WTC11 (cell line): ENCODE measurements around the gene MED22. TPM values are rescaled to one million over a fixed set of nuclear protein-coding genes. Genes with fewer than 3 reads are reported as not detected.

Source experiments
- ATAC-seq: fragments of 200-7000 bp; cut with Tn5 transposase; 2 replicates; pipeline ENCODE4 v1.10.0; 2021; ENCODE audit warnings: mild to moderate bottlenecking, moderate library complexity
- CTCF ChIA-PET: fragments of 300-600 bp; sonication (Branson Sonifier 250); formaldehyde crosslinking; loops from one replicate; lab custom pipeline; 2021; ENCODE audit warnings: antibody characterized with exemption; lab: Charles Lee
- POLR2A ChIA-PET: fragments of 350-600 bp; sonication (Branson Sonifier 250); formaldehyde crosslinking; loops from one replicate; lab custom pipeline; 2021; ENCODE audit warnings: antibody characterized with exemption; lab: Charles Lee
- DNase-seq: peaks from one replicate; pipeline ENCODE4 v3.0.0; 2021; ENCODE audit warnings: low spot score
- H3K27ac Mint-ChIP-seq: 2 replicates; pipeline ENCODE4 v1.8.0; 2021; ENCODE audit warnings: mixed read lengths
- H3K27me3 Mint-ChIP-seq: 2 replicates; pipeline ENCODE4 v1.8.0; 2021; ENCODE audit warnings: low read depth, mild to moderate bottlenecking, moderate library complexity, mixed read lengths
- H3K36me3 Mint-ChIP-seq: 2 replicates; pipeline ENCODE4 v1.8.0; 2021; ENCODE audit warnings: mixed read lengths
- H3K4me1 Mint-ChIP-seq: 2 replicates; pipeline ENCODE4 v1.8.0; 2022; ENCODE audit warnings: mixed read lengths
- H3K4me3 Mint-ChIP-seq: 2 replicates; pipeline ENCODE4 v1.8.0; 2021; ENCODE audit warnings: mild to moderate bottlenecking, moderate library complexity, mixed read lengths
- H3K9me3 Mint-ChIP-seq: 2 replicates; pipeline ENCODE4 v1.8.0; 2021; ENCODE audit warnings: mixed read lengths
- ELF4 ChIP-seq: sonication (generic); formaldehyde crosslinking; IDR thresholded peaks from 2 replicates; pipeline ENCODE4 v1.8.1; 2022; ENCODE audit warnings: low read depth, mild to moderate bottlenecking, moderate library complexity, missing genetic modification reagents
- ESRRA ChIP-seq: sonication (generic); formaldehyde crosslinking; IDR thresholded peaks from 2 replicates; pipeline ENCODE4 v1.8.1; 2022; ENCODE audit warnings: mild to moderate bottlenecking, missing genetic modification reagents, borderline replicate concordance
- FOXJ3 ChIP-seq: sonication (generic); formaldehyde crosslinking; IDR thresholded peaks from 2 replicates; pipeline ENCODE4 v1.9.0; 2021; ENCODE audit warnings: missing genetic modification reagents, mild to moderate bottlenecking, borderline replicate concordance
- FOXK1 ChIP-seq: sonication (generic); formaldehyde crosslinking; IDR thresholded peaks from 2 replicates; pipeline ENCODE4 v1.8.0; 2022; ENCODE audit warnings: mild to moderate bottlenecking, moderate library complexity, missing genetic modification reagents
- FOXP4 ChIP-seq: sonication (generic); formaldehyde crosslinking; IDR thresholded peaks from 2 replicates; pipeline ENCODE4 v1.8.0; 2022; ENCODE audit warnings: mild to moderate bottlenecking, missing genetic modification reagents
- NFYB ChIP-seq: sonication (generic); formaldehyde crosslinking; conservative IDR thresholded peaks from 2 replicates; pipeline ENCODE4 v1.8.0; 2022; ENCODE audit warnings: low read depth, missing genetic modification reagents
- NR2C2 ChIP-seq: sonication (generic); formaldehyde crosslinking; IDR thresholded peaks from 2 replicates; pipeline ENCODE4 v1.8.0; 2022; ENCODE audit warnings: mild to moderate bottlenecking, missing genetic modification reagents
- TEAD1 ChIP-seq: sonication (generic); formaldehyde crosslinking; IDR thresholded peaks from 2 replicates; pipeline ENCODE4 v1.8.0; 2022; ENCODE audit warnings: mild to moderate bottlenecking, missing genetic modification reagents
- TEAD4 ChIP-seq: sonication (generic); formaldehyde crosslinking; IDR thresholded peaks from 2 replicates; pipeline ENCODE4 v1.8.0; 2022; ENCODE audit warnings: mild to moderate bottlenecking, missing genetic modification reagents
- ZMAT4 ChIP-seq: fragments of 250-450 bp; sonication (Bioruptor Pico); IDR thresholded peaks from 2 replicates; pipeline ENCODE4 v1.9.0; 2021; ENCODE audit warnings: mild to moderate bottlenecking
- ZNF121 ChIP-seq: sonication (generic); formaldehyde crosslinking; IDR thresholded peaks from 2 replicates; pipeline ENCODE4 v1.8.0; 2023; ENCODE audit warnings: missing genetic modification reagents
- ZNF232 ChIP-seq: sonication (generic); formaldehyde crosslinking; IDR thresholded peaks from 2 replicates; pipeline ENCODE4 v1.8.0; 2022; ENCODE audit warnings: mild to moderate bottlenecking, missing genetic modification reagents
- ZNF317 ChIP-seq: sonication (generic); formaldehyde crosslinking; IDR thresholded peaks from 2 replicates; pipeline ENCODE4 v1.8.1; 2023; ENCODE audit warnings: low read depth, mild to moderate bottlenecking, moderate library complexity, missing genetic modification reagents, borderline replicate concordance
- ZNF396 ChIP-seq: fragments of 250-450 bp; sonication (Bioruptor Pico); IDR thresholded peaks from 2 replicates; pipeline ENCODE4 v1.8.0; 2021; ENCODE audit warnings: mild to moderate bottlenecking, moderate library complexity, borderline replicate concordance
- total RNA-seq: library from RNA; stranded (reverse); gene quantifications from 3 replicates; pipeline ENCODE4 v1.2.3, GENCODE V29; 2021
- TF ChIP-seq, protein P1 (sequence below): fragments of 250-450 bp; sonication (Bioruptor Pico); conservative IDR thresholded peaks from 2 replicates; pipeline ENCODE4 v1.9.0; 2021; ENCODE audit warnings: mild to moderate bottlenecking
- TF ChIP-seq, protein P2 (sequence below): sonication (generic); formaldehyde crosslinking; conservative IDR thresholded peaks from 2 replicates; pipeline ENCODE4 v1.8.1; 2022; ENCODE audit warnings: mild to moderate bottlenecking, missing genetic modification reagents
- TF ChIP-seq, protein P3 (sequence below): sonication (generic); formaldehyde crosslinking; IDR thresholded peaks from 2 replicates; pipeline ENCODE4 v1.8.1; 2022; ENCODE audit warnings: low read depth, missing genetic modification reagents, borderline replicate concordance

Gene MED22
- total RNA-seq, 1 experiment from 2014 or later, result 59.5 TPM

DNA sequence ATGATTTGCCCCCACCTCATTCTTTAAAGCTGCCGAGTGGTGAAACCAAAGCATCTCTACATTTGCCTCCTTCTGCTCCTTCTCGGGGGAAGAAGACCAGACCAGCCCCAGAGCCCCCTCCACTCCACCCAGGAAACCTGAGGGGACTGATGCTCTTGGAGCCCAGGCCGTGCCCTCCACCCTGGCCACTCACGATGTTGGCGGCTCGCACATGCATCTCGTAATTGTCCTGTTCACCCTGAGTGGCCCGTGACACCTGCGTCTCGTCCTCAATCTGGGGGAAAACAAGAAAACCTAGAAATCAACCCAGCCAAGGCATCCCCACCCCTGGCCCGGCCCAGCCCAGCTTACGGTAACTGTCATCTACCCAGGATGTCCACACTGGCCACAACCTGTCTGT, 3.0 kb downstream of the MED22 start:
- POLR2A ChIA-PET, result no interaction called here
- TF ChIP-seq FOXK1 (CRISPR knock-in tag), result no peak
- peaks cover 26% of the 10 kb centered on the region for H3K4me1 Mint-ChIP-seq
- DNase-seq (no peak), ATAC-seq (no peak)
- H3K36me3 Mint-ChIP-seq, result peaks cover 69% of the 10 kb centered on the region
- no peaks in the 10 kb centered on the region; the same call in 1 of the 2 replicates for H3K27me3 Mint-ChIP-seq
- no peak overlapping the region for H3K27ac Mint-ChIP-seq
- no peaks in the 10 kb centered on the region for H3K9me3 Mint-ChIP-seq
- CTCF ChIA-PET, result no interaction called here
- H3K4me3 Mint-ChIP-seq, result no peak overlapping the region

DNA sequence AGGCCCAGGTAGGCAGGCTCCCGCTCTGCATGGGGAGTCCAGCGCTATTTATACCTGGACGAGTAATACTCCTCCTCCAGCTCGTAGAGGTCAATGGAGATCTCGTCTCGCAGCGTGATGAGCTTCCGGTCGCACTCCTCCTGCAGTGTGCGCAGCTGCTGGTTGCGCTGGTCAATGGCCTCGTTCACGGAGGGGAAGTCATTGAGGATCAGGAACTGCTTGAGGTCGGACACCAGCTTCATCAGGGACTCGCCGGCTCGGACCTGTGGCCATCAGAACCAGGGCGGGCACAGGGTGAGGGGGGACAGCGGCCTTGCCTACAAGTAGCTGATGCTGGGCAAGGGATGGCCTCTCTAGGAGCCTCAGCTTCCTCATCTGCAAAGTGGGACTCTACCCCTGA, 3.9 kb downstream of the MED22 start:
- TF ChIP-seq NR2C2 (CRISPR knock-in tag) (no peak), ZNF317 (CRISPR knock-in tag) (no peak), FOXP4 (CRISPR knock-in tag) (no peak), FOXJ3 (CRISPR knock-in tag) (no peak), ESRRA (CRISPR knock-in tag) (no peak), ZNF232 (CRISPR knock-in tag) (no peak), ZNF396 (CRISPR knock-in tag) (no peak), TEAD4 (CRISPR knock-in tag) (no peak), ZMAT4 (CRISPR knock-in tag) (no peak), TEAD1 (CRISPR knock-in tag) (no peak), ZNF121 (CRISPR knock-in tag) (no peak), NFYB (CRISPR knock-in tag) (no peak), ELF4 (CRISPR knock-in tag) (no peak)
- TF ChIP-seq, protein P1, sequence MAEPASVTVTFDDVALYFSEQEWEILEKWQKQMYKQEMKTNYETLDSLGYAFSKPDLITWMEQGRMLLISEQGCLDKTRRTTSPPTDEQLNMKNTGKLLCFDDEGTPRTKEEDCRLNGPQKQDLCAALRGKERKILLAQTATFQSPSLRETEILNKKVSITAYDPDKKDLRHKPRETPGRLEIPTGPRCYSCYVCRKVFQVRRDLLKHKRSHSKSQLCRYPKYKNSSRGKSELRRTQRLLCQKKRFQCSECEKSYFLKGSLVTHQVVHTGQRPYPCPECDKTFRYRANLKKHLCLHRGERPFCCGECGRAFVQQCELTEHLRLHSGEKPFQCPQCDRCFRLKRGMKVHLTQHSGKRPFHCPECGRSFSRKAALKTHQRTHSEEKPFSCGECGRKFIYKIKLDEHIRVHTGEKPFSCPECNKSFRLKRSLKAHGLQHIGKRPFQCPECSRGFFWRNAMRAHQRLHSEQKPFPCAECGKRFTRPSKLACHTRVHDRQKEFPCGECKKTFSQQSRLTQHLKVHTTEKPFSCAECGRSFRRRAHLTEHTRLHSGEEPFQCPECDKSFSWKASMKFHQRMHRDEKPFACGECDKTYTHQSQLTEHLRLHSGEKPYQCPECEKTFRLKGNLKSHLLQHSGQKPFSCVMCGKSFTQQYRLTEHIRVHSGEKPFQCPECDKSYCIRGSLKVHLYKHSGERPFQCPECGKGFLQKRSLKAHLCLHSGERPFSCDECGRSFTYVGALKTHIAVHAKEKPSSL, result no peak
- TF ChIP-seq, protein P2, sequence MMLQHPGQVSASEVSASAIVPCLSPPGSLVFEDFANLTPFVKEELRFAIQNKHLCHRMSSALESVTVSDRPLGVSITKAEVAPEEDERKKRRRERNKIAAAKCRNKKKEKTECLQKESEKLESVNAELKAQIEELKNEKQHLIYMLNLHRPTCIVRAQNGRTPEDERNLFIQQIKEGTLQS (CRISPR knock-in tag), result no peak
- TF ChIP-seq, protein P3, sequence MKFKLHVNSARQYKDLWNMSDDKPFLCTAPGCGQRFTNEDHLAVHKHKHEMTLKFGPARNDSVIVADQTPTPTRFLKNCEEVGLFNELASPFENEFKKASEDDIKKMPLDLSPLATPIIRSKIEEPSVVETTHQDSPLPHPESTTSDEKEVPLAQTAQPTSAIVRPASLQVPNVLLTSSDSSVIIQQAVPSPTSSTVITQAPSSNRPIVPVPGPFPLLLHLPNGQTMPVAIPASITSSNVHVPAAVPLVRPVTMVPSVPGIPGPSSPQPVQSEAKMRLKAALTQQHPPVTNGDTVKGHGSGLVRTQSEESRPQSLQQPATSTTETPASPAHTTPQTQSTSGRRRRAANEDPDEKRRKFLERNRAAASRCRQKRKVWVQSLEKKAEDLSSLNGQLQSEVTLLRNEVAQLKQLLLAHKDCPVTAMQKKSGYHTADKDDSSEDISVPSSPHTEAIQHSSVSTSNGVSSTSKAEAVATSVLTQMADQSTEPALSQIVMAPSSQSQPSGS (CRISPR knock-in tag), result no peak
- Mint-ChIP-seq H3K9me3 (no peaks in the 10 kb centered on the region), H3K27ac (no peak overlapping the region), H3K27me3 (no peaks in the 10 kb centered on the region; the same call in 1 of the 2 replicates), H3K4me3 (no peak overlapping the region), H3K36me3 (peaks cover 69% of the 10 kb centered on the region), H3K4me1 (peaks cover 19% of the 10 kb centered on the region)
- ChIA-PET POLR2A (no interaction called here), CTCF (interaction anchor here (0.6 to 3.5 kb wide), 4 partner anchors 10 to 157 kb away, joined by 3 to 74 read pairs (median 39); partner anchors contain the start of genes SURF1 and SURF2)
- ATAC-seq (no peak), DNase-seq (no peak)
